OCI-LY7 (cell line): Measurements from ENCODE around the gene VWDE.

ENCODE experiments used
- EZH2phosphoT487 ChIP-seq: fragments of 200-600 bp; sonication (generic); IDR thresholded peaks from 2 replicates; pipeline ENCODE4 v1.6.1; 2018; ENCODE audit warnings: low read depth, borderline replicate concordance, mild to moderate bottlenecking, mixed run types, antibody characterized with exemption, low read length, moderate library complexity, mixed read lengths
- TF ChIP-seq, protein P1 (sequence below): fragments of 200-600 bp; sonication (generic); conservative IDR thresholded peaks from 2 replicates; pipeline ENCODE4 v1.5.1; 2014; ENCODE audit warnings: mild to moderate bottlenecking, antibody characterized with exemption, low read length, moderate library complexity, mixed read lengths

DNA sequence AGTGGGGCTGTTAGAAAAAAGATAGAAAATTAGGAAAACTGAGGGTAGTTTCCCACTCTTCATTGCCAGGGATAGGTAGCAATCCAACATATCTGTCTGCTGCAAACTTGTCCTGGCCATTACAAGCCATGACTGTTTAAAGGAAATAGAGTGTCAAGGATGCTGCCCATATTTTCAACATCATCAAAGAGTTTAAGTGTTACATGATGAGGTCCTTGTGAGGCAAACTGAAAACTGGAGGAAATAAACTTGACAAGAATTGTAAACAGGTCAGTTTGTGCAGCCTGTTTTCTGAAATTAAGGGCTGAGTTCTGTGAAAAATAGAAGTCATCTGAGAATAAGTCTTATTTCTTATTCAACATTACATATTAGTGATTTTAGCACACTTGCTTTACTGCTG is 78.0 kb downstream of the VWDE start:
- TF ChIP-seq, protein P1, sequence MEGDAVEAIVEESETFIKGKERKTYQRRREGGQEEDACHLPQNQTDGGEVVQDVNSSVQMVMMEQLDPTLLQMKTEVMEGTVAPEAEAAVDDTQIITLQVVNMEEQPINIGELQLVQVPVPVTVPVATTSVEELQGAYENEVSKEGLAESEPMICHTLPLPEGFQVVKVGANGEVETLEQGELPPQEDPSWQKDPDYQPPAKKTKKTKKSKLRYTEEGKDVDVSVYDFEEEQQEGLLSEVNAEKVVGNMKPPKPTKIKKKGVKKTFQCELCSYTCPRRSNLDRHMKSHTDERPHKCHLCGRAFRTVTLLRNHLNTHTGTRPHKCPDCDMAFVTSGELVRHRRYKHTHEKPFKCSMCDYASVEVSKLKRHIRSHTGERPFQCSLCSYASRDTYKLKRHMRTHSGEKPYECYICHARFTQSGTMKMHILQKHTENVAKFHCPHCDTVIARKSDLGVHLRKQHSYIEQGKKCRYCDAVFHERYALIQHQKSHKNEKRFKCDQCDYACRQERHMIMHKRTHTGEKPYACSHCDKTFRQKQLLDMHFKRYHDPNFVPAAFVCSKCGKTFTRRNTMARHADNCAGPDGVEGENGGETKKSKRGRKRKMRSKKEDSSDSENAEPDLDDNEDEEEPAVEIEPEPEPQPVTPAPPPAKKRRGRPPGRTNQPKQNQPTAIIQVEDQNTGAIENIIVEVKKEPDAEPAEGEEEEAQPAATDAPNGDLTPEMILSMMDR: no peak
- TF ChIP-seq EZH2phosphoT487: no peak
